Right atrium auricular region (tissue), 2 donors: Measurements from ENCODE around the gene AKAP13. TPM values are rescaled to one million over a fixed set of nuclear protein-coding genes. Genes with fewer than 3 reads are reported as not detected.
"Not testable (repeated sequence)": the region's sequence is repeated elsewhere in the genome, so short reads cannot be mapped to it uniquely, and the experiment has no call there.

ENCODE experiments used
- DNase-seq: peaks from one replicate; pipeline ENCODE4 v3.0.0-alpha.2; 2019; ENCODE audit warnings: low spot score
- H3K27ac ChIP-seq, 2 donors: fragments of 200-600 bp; sonication (generic); 1 replicate in 1 of 2; 2 replicates in 1 of 2; pipeline ENCODE4 v1.5.1; 2016 to 2019
- H3K27me3 ChIP-seq, 2 donors: fragments of 200-600 bp; sonication (generic); one replicate each; pipeline versions ENCODE4 v1.5.1 to v1.6.0; 2017 to 2019
- H3K36me3 ChIP-seq: fragments of 200-600 bp; sonication (generic); one replicate; pipeline ENCODE4 v1.5.1; 2016
- H3K4me1 ChIP-seq, 2 donors: fragments of 200-600 bp; sonication (generic); one replicate each; pipeline versions ENCODE4 v1.5.1 to v1.6.0; 2017 to 2019
- H3K4me3 ChIP-seq, 2 donors: fragments of 200-600 bp; sonication (generic); 1 replicate in 1 of 2; 2 replicates in 1 of 2; pipeline ENCODE4 v1.5.1; 2017 to 2019; ENCODE audit warnings: mild to moderate bottlenecking in 1 of 2, moderate library complexity in 1 of 2
- H3K9me3 ChIP-seq, 2 donors: fragments of 200-600 bp; sonication (generic); one replicate each; pipeline ENCODE4 v1.5.1; 2019
- CTCF ChIP-seq, 2 donors: fragments of 200-600 bp; sonication (generic); IDR thresholded peaks; one replicate each; pipeline ENCODE4 v1.5.1; 2019; ENCODE audit warnings: antibody characterized with exemption in 2 of 2
- total RNA-seq, 2 donors: library from RNA; depleted of rRNA; stranded (reverse); fragments of >200 nt; gene quantifications; one replicate each; pipeline ENCODE4 v1.1.0, GENCODE V29; 2016

AKAP13 gene
- total RNA-seq, 2 donors from 2014 or later = 293 to 339 TPM

GRCh38 chr15:85583923-85584390 lies 203.6 kb downstream of the AKAP13 start:
- H3K4me3 ChIP-seq = peak overlapping the region; percentile 41 to 50
- no peaks in the 10 kb centered on the region for H3K27me3 ChIP-seq
- peaks cover 0 to 78% of the 10 kb centered on the region in 2 donors for H3K4me1 ChIP-seq
- H3K9me3 ChIP-seq = no peaks in the 10 kb centered on the region
- H3K27ac ChIP-seq = peak overlapping the region; percentile 90 to 94
- DNase-seq = peak; percentile 90
- H3K36me3 ChIP-seq = peaks cover 22% of the 10 kb centered on the region
- no peak for TF ChIP-seq CTCF (IDR thresholded peaks at IDR 0.05)

GRCh38 chr15:85584872-85585271 lies 204.5 kb downstream of the AKAP13 start:
- H3K4me1 ChIP-seq = peaks cover 0 to 78% of the 10 kb centered on the region in 2 donors
- TF ChIP-seq CTCF (IDR thresholded peaks at IDR 0.05) = no peak
- peaks cover 22% of the 10 kb centered on the region for H3K36me3 ChIP-seq
- peak overlapping the region; percentile 90 to 94 for H3K27ac ChIP-seq
- H3K9me3 ChIP-seq = no peaks in the 10 kb centered on the region
- no peaks in the 10 kb centered on the region for H3K27me3 ChIP-seq
- no peak for DNase-seq
- peak overlapping the region; percentile 10 to 50 for H3K4me3 ChIP-seq

GRCh38 chr15:85586196-85586595 lies 205.8 kb downstream of the AKAP13 start:
- H3K4me1 ChIP-seq = peaks cover 0 to 75% of the 10 kb centered on the region in 2 donors
- H3K27ac ChIP-seq = peak overlapping the region; percentile 90 to 94
- not testable (repeated sequence) for DNase-seq, H3K27me3 ChIP-seq, H3K4me3 ChIP-seq, H3K9me3 ChIP-seq
- H3K36me3 ChIP-seq = peaks cover 17% of the 10 kb centered on the region

- no peaks in the 10 kb centered on the region for H3K27me3 ChIP-seq
- peak overlapping the region; percentile 67 to 79 for H3K27ac ChIP-seq
- no peak overlapping the region for H3K4me3 ChIP-seq
- peaks cover 17% of the 10 kb centered on the region for H3K36me3 ChIP-seq
- no peak for DNase-seq
- H3K9me3 ChIP-seq = no peaks in the 10 kb centered on the region
- no peak for TF ChIP-seq CTCF (IDR thresholded peaks at IDR 0.05)
- peaks cover 0 to 75% of the 10 kb centered on the region in 2 donors for H3K4me1 ChIP-seq
Observed at GRCh38 chr15:85587707-85588411, 207.5 kb downstream of the AKAP13 start.

- Histone ChIP-seq H3K9me3 (no peaks in the 10 kb centered on the region), H3K4me3 (no peak overlapping the region), H3K27ac (peak overlapping the region; percentile 67 to 79), H3K4me1 (peaks cover 0 to 81% of the 10 kb centered on the region in 2 donors), H3K36me3 (peaks cover 17% of the 10 kb centered on the region), H3K27me3 (no peaks in the 10 kb centered on the region)
- TF ChIP-seq CTCF (IDR thresholded peaks at IDR 0.05) = no peak
- DNase-seq = no peak
Observed at GRCh38 chr15:85588677-85589076, 208.3 kb downstream of the AKAP13 start.

- H3K27me3 ChIP-seq = no peaks in the 10 kb centered on the region
- peak overlapping the region; percentile 67 to 79 for H3K27ac ChIP-seq
- no peak for TF ChIP-seq CTCF (IDR thresholded peaks at IDR 0.05)
- DNase-seq = no peak
- H3K36me3 ChIP-seq = peaks cover 17% of the 10 kb centered on the region
- no peak overlapping the region for H3K4me3 ChIP-seq
- H3K4me1 ChIP-seq = peaks cover 0 to 80% of the 10 kb centered on the region in 2 donors
- no peaks in the 10 kb centered on the region for H3K9me3 ChIP-seq
Observed at GRCh38 chr15:85589851-85590250, 209.4 kb downstream of the AKAP13 start.
